Measurements from ENCODE around the gene PARD3.

DNA sequence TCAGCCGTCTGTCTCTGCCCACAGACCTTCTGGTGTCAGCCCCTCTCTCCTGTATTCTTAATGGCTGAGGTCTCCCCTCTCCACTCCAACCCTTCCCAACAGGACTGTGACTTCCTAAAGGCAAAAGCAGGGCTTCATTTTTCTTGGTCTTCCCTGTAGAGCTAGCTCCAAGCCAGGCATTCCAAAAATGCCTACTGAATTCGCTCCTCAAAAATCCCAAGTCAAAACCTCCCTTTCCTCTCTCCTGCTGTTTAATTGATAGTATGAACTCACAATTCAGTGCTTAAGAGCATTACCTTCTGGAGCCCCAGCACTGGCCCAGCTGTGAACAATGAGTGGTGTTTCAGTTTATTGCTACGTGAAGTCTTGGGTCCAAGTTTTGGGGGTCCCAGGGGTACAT lies 628.4 kb downstream of the PARD3 start:
- no peak for TF ChIP-seq POLR2A (IDR thresholded peaks at IDR 0.05)
- TF ChIP-seq, protein P1, sequence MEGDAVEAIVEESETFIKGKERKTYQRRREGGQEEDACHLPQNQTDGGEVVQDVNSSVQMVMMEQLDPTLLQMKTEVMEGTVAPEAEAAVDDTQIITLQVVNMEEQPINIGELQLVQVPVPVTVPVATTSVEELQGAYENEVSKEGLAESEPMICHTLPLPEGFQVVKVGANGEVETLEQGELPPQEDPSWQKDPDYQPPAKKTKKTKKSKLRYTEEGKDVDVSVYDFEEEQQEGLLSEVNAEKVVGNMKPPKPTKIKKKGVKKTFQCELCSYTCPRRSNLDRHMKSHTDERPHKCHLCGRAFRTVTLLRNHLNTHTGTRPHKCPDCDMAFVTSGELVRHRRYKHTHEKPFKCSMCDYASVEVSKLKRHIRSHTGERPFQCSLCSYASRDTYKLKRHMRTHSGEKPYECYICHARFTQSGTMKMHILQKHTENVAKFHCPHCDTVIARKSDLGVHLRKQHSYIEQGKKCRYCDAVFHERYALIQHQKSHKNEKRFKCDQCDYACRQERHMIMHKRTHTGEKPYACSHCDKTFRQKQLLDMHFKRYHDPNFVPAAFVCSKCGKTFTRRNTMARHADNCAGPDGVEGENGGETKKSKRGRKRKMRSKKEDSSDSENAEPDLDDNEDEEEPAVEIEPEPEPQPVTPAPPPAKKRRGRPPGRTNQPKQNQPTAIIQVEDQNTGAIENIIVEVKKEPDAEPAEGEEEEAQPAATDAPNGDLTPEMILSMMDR (IDR thresholded peaks at IDR 0.05), result no peak
